Measurements from ENCODE around the gene CHST11.
A peak's percentile ranks its signal among the peaks of the same experiment; 100 is the strongest.

The CHST11 gene

GRCh38 chr12:104433061-104433460, 23.7 kb upstream of the CHST11 start:
- no peak for DNase-seq (ENCODE audit: low read depth)

- no peak for DNase-seq (ENCODE audit: low read depth)
Measured at GRCh38 chr12:104434129-104434528, 22.6 kb upstream of the CHST11 start.

- no peak for DNase-seq (ENCODE audit: low read depth)
Measured at GRCh38 chr12:104435175-104435574, 21.6 kb upstream of the CHST11 start.

- no peak for DNase-seq (ENCODE audit: low read depth)
Measured at GRCh38 chr12:104435765-104436164, 21.0 kb upstream of the CHST11 start.

- no peak for DNase-seq (ENCODE audit: low read depth)
Measured at GRCh38 chr12:104436790-104437189, 20.0 kb upstream of the CHST11 start.

- DNase-seq (ENCODE audit: low read depth), result no peak
Measured at GRCh38 chr12:104438134-104438533, 18.6 kb upstream of the CHST11 start.

GRCh38 chr12:104439137-104439536, 17.6 kb upstream of the CHST11 start:
- DNase-seq (ENCODE audit: low read depth), result no peak

GRCh38 chr12:104443008-104443407, 13.7 kb upstream of the CHST11 start:
- no peak for DNase-seq (ENCODE audit: low read depth)

- DNase-seq (ENCODE audit: low read depth), result no peak
Measured at GRCh38 chr12:104446646-104447421, 9.9 kb upstream of the CHST11 start.

GRCh38 chr12:104448031-104448430, 8.7 kb upstream of the CHST11 start:
- DNase-seq (ENCODE audit: low read depth), result no peak

GRCh38 chr12:104448451-104448850, 8.3 kb upstream of the CHST11 start:
- DNase-seq (ENCODE audit: low read depth), result no peak

GRCh38 chr12:104450700-104451099, 6.0 kb upstream of the CHST11 start:
- no peak for DNase-seq (ENCODE audit: low read depth)

GRCh38 chr12:104452087-104452486, 4.7 kb upstream of the CHST11 start:
- no peak for DNase-seq (ENCODE audit: low read depth)

GRCh38 chr12:104453133-104453532, 3.6 kb upstream of the CHST11 start:
- DNase-seq (ENCODE audit: low read depth), result no peak

- DNase-seq (ENCODE audit: low read depth), result peak; percentile 70
Measured at GRCh38 chr12:104454997-104455396, 1.8 kb upstream of the CHST11 start.

- DNase-seq (ENCODE audit: low read depth), result no peak
Measured at GRCh38 chr12:104455578-104456416, 951 bp upstream of the CHST11 start.

- DNase-seq (ENCODE audit: low read depth), result peak; percentile 49
Measured at GRCh38 chr12:104456950-104457745, 400 bp downstream of the CHST11 start.

GRCh38 chr12:104457746-104458693, 1.3 kb downstream of the CHST11 start:
- DNase-seq (ENCODE audit: low read depth), result no peak

- no peak for DNase-seq (ENCODE audit: low read depth)
Measured at GRCh38 chr12:104458694-104459367, 2.1 kb downstream of the CHST11 start.

- DNase-seq (ENCODE audit: low read depth), result no peak
Measured at GRCh38 chr12:104459368-104459909, 2.7 kb downstream of the CHST11 start.
